OCI-LY3 (cell line): ENCODE measurements around the gene SLC9A8.

ENCODE experiments used
- EZH2phosphoT487 ChIP-seq: fragments of 200-600 bp; shearing (Covaris generic); IDR thresholded peaks from 2 replicates; pipeline ENCODE4 v1.6.1; 2018; ENCODE audit warnings: antibody characterized with exemption, mixed run types, low read depth
- TF ChIP-seq, protein P1 (sequence below): fragments of 200-600, 300-600 bp; sonication (generic); IDR thresholded peaks from 2 replicates; pipeline ENCODE4 v1.5.1; 2014; ENCODE audit warnings: antibody characterized with exemption, low read length, low read depth

DNA sequence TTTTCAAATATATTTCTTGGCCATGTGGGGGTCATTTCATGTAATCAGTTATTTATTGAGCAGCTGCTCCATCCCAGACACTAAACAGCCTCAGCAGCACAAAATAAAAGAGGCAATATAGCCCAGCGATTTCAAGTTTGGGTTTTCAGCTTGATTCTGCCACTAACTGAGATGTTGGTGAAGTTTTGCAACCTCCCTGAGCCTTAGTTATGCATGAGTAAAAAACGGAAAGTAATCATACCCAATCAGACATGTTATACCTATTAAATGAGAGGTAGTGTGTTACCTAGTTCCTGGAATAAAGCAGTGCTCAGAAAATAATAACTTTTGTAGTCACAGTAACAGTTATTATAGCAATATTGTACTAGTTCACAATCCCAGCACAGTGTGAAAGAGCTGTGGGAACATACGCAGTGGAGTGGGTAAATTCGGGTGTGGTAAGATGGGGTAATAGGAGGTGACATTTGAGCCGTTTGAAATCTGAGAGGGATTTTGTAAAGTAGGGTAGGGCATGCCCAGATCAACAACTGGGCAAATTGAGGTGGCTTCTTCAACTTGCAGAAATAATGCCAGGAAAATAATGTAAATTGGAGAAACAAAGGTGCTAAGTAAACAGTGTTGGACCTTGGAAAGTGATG, 1.5 kb downstream of the SLC9A8 start:
- TF ChIP-seq, protein P1, sequence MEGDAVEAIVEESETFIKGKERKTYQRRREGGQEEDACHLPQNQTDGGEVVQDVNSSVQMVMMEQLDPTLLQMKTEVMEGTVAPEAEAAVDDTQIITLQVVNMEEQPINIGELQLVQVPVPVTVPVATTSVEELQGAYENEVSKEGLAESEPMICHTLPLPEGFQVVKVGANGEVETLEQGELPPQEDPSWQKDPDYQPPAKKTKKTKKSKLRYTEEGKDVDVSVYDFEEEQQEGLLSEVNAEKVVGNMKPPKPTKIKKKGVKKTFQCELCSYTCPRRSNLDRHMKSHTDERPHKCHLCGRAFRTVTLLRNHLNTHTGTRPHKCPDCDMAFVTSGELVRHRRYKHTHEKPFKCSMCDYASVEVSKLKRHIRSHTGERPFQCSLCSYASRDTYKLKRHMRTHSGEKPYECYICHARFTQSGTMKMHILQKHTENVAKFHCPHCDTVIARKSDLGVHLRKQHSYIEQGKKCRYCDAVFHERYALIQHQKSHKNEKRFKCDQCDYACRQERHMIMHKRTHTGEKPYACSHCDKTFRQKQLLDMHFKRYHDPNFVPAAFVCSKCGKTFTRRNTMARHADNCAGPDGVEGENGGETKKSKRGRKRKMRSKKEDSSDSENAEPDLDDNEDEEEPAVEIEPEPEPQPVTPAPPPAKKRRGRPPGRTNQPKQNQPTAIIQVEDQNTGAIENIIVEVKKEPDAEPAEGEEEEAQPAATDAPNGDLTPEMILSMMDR, result no peak
- TF ChIP-seq EZH2phosphoT487, result no peak
